GM15510 (cell line): ENCODE measurements around the gene UNC5CL.

ENCODE experiments used
- POLR2A ChIP-seq: IDR thresholded peaks from 3 replicates; pipeline ENCODE4 v1.6.1; 2011; ENCODE audit warnings: borderline replicate concordance; ENCODE audit not compliant: insufficient read length; ENCODE audit errors: extremely low read depth

Gene UNC5CL

GRCh38 chr6:41039060-41039998, at the start of gene UNC5CL:
Gene UNC5CL (minus strand): TSS chr6:41039221. CDS start chr6:41035074, 4,147 bp downstream.
- no peak for TF ChIP-seq POLR2A

- no peak for TF ChIP-seq POLR2A
Measured at GRCh38 chr6:41088451-41088850, 49.4 kb upstream of the UNC5CL start.

GRCh38 chr6:41085182-41085581, 46.2 kb upstream of the UNC5CL start:
- no peak for TF ChIP-seq POLR2A

- no peak for TF ChIP-seq POLR2A
Measured at GRCh38 chr6:41083072-41083471, 44.1 kb upstream of the UNC5CL start.

- no peak for TF ChIP-seq POLR2A
Measured at GRCh38 chr6:41080621-41081020, 41.6 kb upstream of the UNC5CL start.

GRCh38 chr6:41079080-41079479, 40.1 kb upstream of the UNC5CL start:
- no peak for TF ChIP-seq POLR2A

- no peak for TF ChIP-seq POLR2A
Measured at GRCh38 chr6:41078101-41078500, 39.1 kb upstream of the UNC5CL start.

- TF ChIP-seq POLR2A, result no peak
Measured at GRCh38 chr6:41077536-41077935, 38.5 kb upstream of the UNC5CL start.

GRCh38 chr6:41075651-41076626, 36.9 kb upstream of the UNC5CL start:
- TF ChIP-seq POLR2A, result no peak

GRCh38 chr6:41074692-41075436, 35.8 kb upstream of the UNC5CL start:
- TF ChIP-seq POLR2A, result no peak

GRCh38 chr6:41073968-41074691, 35.1 kb upstream of the UNC5CL start:
- TF ChIP-seq POLR2A, result no peak

- peak; percentile 84 for TF ChIP-seq POLR2A
Measured at GRCh38 chr6:41073203-41073967, 34.4 kb upstream of the UNC5CL start.

- TF ChIP-seq POLR2A, result no peak
Measured at GRCh38 chr6:41072836-41073202, 33.8 kb upstream of the UNC5CL start, which contains the start of gene NFYA. Gene NFYA (plus strand): TSS chr6:41072974. CDS start chr6:41079090, 6,116 bp downstream.

- peak; percentile 49 for TF ChIP-seq POLR2A
Measured at GRCh38 chr6:41071923-41072835, 33.2 kb upstream of the UNC5CL start, which contains the start of gene OARD1. Gene OARD1 (minus strand): TSS chr6:41072356. CDS start chr6:41071634, 722 bp downstream.
